HG03442 (cell line): ENCODE measurements around the gene PLAC1.

Source experiments
- ATAC-seq: cut with Tn5 transposase; IDR thresholded peaks from one replicate; pipeline ENCODE4 v1.9.1; 2021; ENCODE audit warnings: mild to moderate bottlenecking, moderate library complexity; ENCODE audit not compliant: unreplicated experiment

PLAC1 gene

DNA sequence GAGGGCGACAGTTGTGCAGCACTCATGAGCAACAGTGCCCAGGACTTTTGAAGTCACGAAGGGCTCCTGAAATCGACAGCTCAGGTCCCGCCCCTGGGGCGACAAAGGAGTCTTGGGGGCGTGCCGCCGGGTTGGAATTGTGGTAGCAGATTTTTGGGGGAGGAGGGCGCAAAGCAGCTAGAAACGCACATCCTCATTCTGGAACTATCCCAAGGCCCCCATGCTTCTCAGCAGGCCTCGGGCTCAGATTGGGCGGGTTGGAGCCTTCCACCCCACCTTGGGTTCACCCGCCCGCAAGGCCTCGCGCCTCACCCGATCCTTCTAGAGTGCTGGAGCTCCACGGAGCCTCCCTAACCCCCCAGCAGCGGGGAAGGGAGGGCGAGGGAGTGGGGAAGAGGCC, 112.8 kb downstream of the PLAC1 start:
- ATAC-seq: no peak

GRCh38 chrX:134544513-134545151, 113.6 kb downstream of the PLAC1 start:
- no peak for ATAC-seq

- no peak for ATAC-seq
These were observed 114.1 kb downstream of the PLAC1 start for GRCh38 chrX:134544135-134544512.

GRCh38 chrX:134543288-134543687, 115.0 kb downstream of the PLAC1 start:
- no peak for ATAC-seq

GRCh38 chrX:134542485-134542884, 115.8 kb downstream of the PLAC1 start:
- ATAC-seq: no peak

DNA sequence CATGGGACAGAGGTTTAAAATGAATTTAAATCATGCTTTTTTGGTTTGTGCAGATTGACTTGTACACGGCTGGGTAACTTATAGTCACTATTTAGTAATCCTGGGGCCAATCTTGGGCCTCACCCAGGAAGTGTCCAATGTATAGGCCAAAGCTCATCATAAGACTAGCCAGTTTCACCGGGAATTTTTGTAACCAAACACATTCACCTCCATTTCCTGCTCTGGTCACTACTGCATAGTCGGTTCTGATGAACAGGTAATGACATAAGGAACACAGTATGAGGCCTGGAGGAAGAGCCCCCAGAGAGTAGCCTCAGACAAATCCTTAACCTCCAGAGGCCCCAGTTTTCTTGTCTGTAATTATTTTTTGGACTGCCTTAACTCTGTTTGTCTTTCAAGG, 116.4 kb downstream of the PLAC1 start:
- no peak for ATAC-seq

DNA sequence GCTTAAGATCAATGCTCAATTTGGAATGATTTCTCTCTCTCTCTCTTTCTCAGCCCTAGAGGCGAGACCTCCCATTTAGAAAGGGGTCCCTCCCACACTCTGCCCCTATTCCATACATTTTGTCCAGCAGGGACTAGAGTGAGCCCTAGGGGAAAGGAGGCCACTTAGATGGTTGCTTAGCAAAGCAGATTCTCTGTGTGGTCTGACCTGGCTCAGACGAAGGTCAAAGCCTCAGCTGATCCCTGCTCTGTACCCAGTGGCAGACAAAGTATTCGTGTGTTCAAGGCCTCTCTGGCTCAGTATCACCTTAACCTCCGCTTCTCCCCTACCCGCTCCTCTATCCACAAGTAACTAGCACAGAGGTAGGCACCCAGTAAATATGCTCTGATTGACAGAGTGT, 120.0 kb downstream of the PLAC1 start:
- ATAC-seq: no peak

DNA sequence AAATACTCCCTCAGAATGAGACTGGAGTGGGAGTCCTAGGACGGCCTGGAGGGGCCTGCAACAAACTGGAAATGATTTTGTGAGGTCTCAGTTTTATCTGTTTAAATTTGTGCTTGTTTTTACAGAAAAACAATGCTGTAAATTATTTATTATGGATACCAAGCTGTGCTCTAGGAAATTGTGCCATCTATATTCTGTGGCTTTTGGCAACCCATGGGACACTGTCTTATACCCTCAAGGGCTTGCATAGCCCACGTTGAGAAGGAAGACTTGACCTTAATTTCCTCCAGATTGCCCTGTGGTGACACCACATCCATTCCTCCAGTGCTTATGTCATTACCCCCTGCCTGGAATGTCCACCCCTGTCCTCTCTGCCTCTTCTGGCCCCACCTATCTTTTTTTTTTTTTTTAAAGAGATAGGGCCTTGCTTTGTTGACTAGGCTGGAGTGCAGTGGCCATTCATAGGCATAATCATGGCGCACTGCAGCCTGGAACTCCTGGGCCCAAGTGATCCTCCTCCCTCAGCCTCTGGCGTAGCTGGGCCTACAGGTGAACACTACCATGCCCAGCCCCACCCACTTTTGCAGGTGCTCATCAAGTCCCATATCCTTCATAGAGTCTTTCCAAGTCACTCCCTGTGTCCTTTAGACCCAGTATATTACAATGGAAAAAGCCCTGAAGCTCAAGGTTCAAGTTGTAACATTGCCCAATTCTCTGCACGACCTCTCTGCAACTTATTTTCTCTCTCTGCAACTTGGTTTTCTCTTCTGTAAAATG, 120.9 kb downstream of the PLAC1 start:
- no peak for ATAC-seq

DNA sequence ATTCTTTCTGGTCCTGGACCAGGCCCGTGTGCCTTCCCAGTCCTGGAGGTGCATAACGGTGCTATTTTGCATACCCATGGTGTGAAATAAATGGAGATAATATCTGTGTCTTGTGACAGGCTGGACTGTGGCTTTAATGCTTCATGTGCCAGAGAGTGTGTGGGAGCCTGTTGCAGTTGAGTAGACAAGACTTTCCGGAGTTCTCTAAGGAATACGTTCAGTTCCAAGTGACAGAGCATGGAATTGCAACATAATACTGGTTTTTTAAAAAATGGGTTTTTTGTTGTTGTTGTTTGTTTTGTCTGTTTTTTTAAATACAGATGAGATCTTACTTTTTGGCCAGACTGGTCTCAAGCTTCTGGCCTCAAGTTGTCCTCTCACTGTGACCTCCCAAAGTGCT, 124.3 kb downstream of the PLAC1 start:
- ATAC-seq: no peak

DNA sequence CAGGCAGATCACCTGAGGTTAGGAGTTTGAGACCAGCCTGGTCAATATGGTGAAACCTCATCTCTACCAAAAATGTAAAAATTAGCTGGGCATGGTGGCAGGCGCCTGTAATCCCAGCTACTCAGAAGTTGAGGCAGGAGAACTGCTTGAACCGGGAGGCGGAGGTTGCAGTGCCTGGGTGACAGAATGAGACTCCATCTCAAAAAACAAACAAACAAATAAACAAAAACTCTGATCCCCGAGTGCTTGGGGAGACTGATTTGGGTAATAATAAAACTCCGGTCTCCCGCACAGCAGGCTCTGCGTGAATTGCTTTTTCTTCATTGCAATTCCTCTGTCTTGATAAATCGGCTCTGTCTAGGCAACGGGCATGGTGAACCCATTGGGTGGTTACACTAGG, 124.9 kb downstream of the PLAC1 start:
- ATAC-seq: no peak

- no peak for ATAC-seq
These were observed 127.4 kb downstream of the PLAC1 start for GRCh38 chrX:134530845-134531244.

- ATAC-seq: no peak
These were observed 128.8 kb downstream of the PLAC1 start for GRCh38 chrX:134529481-134529880.

- peak; percentile 45 for ATAC-seq
These were observed 129.3 kb downstream of the PLAC1 start for GRCh38 chrX:134528960-134529359.

GRCh38 chrX:134526399-134526798, 131.9 kb downstream of the PLAC1 start:
- no peak for ATAC-seq

GRCh38 chrX:134525086-134525792, 133.0 kb downstream of the PLAC1 start:
- ATAC-seq: no peak

- ATAC-seq: no peak
These were observed 134.1 kb downstream of the PLAC1 start for GRCh38 chrX:134524181-134524580.

- ATAC-seq: no peak
These were observed 137.3 kb downstream of the PLAC1 start for GRCh38 chrX:134520860-134521390.
